Activated naive CD8-positive, alpha-beta T cell treated with anti-CD3 and anti-CD28 coated beads, Interleukin-2, amount 10 ng/mL, durations not matched to agents 7 days and 5 days (primary cell): ENCODE results near the gene OR10V1. TPM values are rescaled to one million over a fixed set of nuclear protein-coding genes. Genes with fewer than 3 reads are reported as not detected.
"Not testable (repeated sequence)": the region's sequence is repeated elsewhere in the genome, so short reads cannot be mapped to it uniquely, and the experiment has no call there.

Experiments used
- ATAC-seq: fragments of 150-1000 bp; cut with Tn5 transposase; one replicate; pipeline ENCODE4 v1.10.0; 2021; ENCODE audit warnings: low read depth, moderate library complexity
- POLR2A ChIA-PET: fragments of 350-600 bp; sonication (Branson Sonifier 250); formaldehyde crosslinking; loops from one replicate; lab custom pipeline; 2021; ENCODE audit warnings: antibody characterized with exemption; lab: Charles Lee
- DNase-seq: peaks from one replicate; pipeline ENCODE4 v3.0.0; 2021
- H3K27ac Mint-ChIP-seq: one replicate; pipeline ENCODE4 v1.8.0; 2022; ENCODE audit warnings: mild to moderate bottlenecking, mixed read lengths
- H3K27me3 Mint-ChIP-seq: one replicate; pipeline ENCODE4 v1.8.0; 2022; ENCODE audit warnings: mild to moderate bottlenecking, moderate library complexity, mixed read lengths
- H3K36me3 Mint-ChIP-seq: one replicate; pipeline ENCODE4 v1.8.0; 2021; ENCODE audit warnings: mild to moderate bottlenecking, mixed read lengths
- H3K4me1 Mint-ChIP-seq: one replicate; pipeline ENCODE4 v1.8.0; 2021; ENCODE audit warnings: mixed read lengths
- H3K4me3 Mint-ChIP-seq: one replicate; pipeline ENCODE4 v1.8.0; 2022; ENCODE audit warnings: mild to moderate bottlenecking, moderate library complexity, mixed read lengths
- H3K9me3 Mint-ChIP-seq: one replicate; pipeline ENCODE4 v1.8.0; 2021; ENCODE audit warnings: mixed read lengths
- total RNA-seq, 2 experiments: library from RNA; stranded (reverse); gene quantifications; one replicate each; pipeline ENCODE4 v1.2.3, GENCODE V29; 2021

The OR10V1 gene
- total RNA-seq, 2 experiments from 2014 or later, result not detected

DNA sequence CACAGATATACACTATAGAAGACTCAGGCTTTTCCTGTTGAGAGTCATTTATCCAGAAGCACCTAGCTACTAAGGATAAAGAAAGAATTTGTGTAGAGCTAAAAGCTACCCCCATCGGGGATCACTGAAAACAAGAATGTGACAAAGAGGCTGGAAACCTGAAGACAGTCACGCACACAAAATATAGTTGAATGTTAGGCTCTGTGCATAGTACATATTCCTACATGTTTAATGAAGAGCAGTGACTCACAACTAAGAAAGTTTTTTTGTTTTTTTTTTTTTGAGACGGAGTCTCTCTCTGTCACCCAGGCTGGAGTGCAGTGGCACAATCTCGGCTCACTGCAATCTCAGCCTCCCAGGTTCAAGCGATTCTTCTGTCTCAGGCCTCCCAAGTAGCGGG is 8.4 kb downstream of the OR10V1 start:
- DNase-seq (no peak), ATAC-seq (no peak)
- Mint-ChIP-seq H3K9me3 (peaks cover 2% of the 10 kb centered on the region), H3K27ac (no peak overlapping the region), H3K27me3 (peaks cover 14% of the 10 kb centered on the region), H3K36me3 (no peaks in the 10 kb centered on the region), H3K4me3 (no peak overlapping the region), H3K4me1 (no peaks in the 10 kb centered on the region)
- POLR2A ChIA-PET, result no interaction called here

DNA sequence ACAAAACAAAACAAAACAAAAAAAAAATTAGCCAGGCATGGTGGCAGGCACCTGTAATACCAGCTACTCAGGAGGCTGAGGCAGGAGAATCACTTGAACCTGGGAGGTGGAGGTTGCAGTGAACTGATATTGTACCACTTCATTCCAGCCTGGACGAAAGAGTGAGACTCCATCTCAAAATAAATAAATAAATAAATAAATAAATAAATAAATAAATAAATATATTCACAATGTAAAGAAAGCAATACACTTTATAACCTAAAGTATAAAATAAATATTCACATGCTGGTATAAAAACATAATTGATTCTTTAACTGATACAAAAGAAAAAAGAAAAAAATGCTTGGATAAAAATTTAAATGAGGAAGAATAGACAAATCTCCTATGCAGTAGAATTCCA is 10.1 kb downstream of the OR10V1 start:
- POLR2A ChIA-PET, H3K9me3 Mint-ChIP-seq, H3K4me1 Mint-ChIP-seq, DNase-seq, H3K27me3 Mint-ChIP-seq, ATAC-seq, H3K36me3 Mint-ChIP-seq, H3K4me3 Mint-ChIP-seq, H3K27ac Mint-ChIP-seq: not testable (repeated sequence)

- H3K4me1 Mint-ChIP-seq, H3K4me3 Mint-ChIP-seq, H3K9me3 Mint-ChIP-seq, H3K36me3 Mint-ChIP-seq, DNase-seq, ATAC-seq, H3K27ac Mint-ChIP-seq, POLR2A ChIA-PET: not testable (repeated sequence)
- H3K27me3 Mint-ChIP-seq, result peaks cover 23% of the 10 kb centered on the region
These were observed 13.5 kb downstream of the OR10V1 start for GRCh38 chr11:59700157-59700556.

DNA sequence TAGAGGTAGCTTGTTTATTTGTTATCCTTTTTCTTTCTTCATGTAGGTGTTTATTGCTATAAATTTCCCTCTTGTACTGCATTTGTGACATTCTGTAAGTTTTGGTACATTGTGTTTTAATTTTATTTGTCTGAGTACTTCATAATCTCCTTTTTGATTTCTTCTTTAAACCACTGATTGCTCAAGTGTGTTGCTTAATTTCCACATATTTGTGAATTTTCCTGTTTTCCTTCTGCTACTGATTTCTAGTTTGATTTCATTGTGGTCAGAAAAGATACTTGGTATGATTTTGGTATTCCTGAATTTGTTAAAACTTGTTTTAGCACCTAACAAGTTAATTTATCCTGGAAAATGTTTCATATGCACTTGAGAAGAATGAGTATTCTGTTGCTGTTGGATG is 15.1 kb downstream of the OR10V1 start:
- Mint-ChIP-seq H3K36me3 (no peaks in the 10 kb centered on the region), H3K4me3 (no peak overlapping the region), H3K27ac (no peak overlapping the region), H3K27me3 (peaks cover 37% of the 10 kb centered on the region), H3K9me3 (peaks cover 2% of the 10 kb centered on the region), H3K4me1 (no peaks in the 10 kb centered on the region)
- DNase-seq (no peak), ATAC-seq (no peak)
- POLR2A ChIA-PET, result no interaction called here

GRCh38 chr11:59692915-59693314 is 20.7 kb downstream of the OR10V1 start:
- no peak for ATAC-seq

DNA sequence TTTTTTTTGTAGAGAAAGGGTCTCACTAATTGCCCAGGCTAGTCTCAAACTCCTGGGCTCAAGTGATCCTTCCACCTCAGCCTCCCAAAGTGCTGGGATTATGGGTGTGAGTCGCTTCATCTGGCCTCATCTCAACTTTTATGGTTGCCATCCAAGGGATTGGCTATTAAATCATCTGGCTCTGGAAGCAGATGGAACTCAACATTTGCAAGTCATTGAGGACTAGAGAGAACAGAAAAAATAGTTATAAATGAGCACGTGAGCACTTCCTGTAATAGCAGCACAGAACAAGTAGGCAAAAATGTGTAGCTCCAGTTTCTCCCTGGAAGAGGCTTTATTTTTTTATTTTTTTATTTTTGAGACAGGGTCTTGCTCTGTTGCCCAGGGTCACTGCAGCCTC is 22.5 kb downstream of the OR10V1 start:
- DNase-seq (no peak), ATAC-seq (no peak)
- Mint-ChIP-seq H3K9me3 (peaks cover 4% of the 10 kb centered on the region), H3K4me3 (no peak overlapping the region), H3K36me3 (no peaks in the 10 kb centered on the region), H3K4me1 (peaks cover 3% of the 10 kb centered on the region), H3K27me3 (peaks cover 39% of the 10 kb centered on the region), H3K27ac (no peak overlapping the region)
- POLR2A ChIA-PET, result no interaction called here

More at GRCh38 chr11:59692915-59693314, 20.7 kb downstream of the OR10V1 start:
- Mint-ChIP-seq H3K27me3 (peaks cover 41% of the 10 kb centered on the region), H3K4me1 (peaks cover 3% of the 10 kb centered on the region), H3K4me3 (no peak overlapping the region), H3K36me3 (no peaks in the 10 kb centered on the region), H3K9me3 (peaks cover 4% of the 10 kb centered on the region), H3K27ac (no peak overlapping the region)
- POLR2A ChIA-PET, result no interaction called here
- no peak for DNase-seq

DNA sequence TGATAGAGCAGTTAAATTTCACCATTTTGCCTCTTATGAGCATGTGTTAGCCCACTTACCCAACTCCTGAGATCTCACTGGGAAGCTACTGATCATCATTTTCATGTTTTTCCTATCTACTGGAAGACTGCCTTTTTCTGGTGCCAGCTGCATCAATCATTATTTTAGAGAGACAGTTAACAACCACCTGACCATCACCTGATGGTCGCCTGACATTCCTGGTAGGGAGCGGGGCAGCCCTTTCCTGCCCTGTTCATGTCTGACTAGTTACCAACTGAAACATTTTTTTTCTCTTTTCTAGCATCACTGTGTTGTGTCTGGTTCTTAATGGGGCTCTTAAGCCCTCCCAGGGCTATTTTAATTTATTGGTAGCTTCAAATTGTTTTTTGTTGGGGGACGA is 24.6 kb downstream of the OR10V1 start:
- POLR2A ChIA-PET, result no interaction called here
- ATAC-seq (no peak), DNase-seq (no peak)
- H3K27ac Mint-ChIP-seq, result no peak overlapping the region
- H3K36me3 Mint-ChIP-seq, result no peaks in the 10 kb centered on the region
- peaks cover 3% of the 10 kb centered on the region for H3K4me1 Mint-ChIP-seq
- H3K27me3 Mint-ChIP-seq, result peaks cover 39% of the 10 kb centered on the region
- peaks cover 4% of the 10 kb centered on the region for H3K9me3 Mint-ChIP-seq
- H3K4me3 Mint-ChIP-seq, result no peak overlapping the region

- H3K4me1 Mint-ChIP-seq, H3K27ac Mint-ChIP-seq, H3K9me3 Mint-ChIP-seq, DNase-seq, H3K36me3 Mint-ChIP-seq, H3K4me3 Mint-ChIP-seq, ATAC-seq: not testable (repeated sequence)
- POLR2A ChIA-PET, result interaction anchor here (0.6 kb wide), 1 partner anchor 12 kb away, joined by 3 read pairs; no protein-coding TSS in a partner anchor
- peaks cover 26% of the 10 kb centered on the region for H3K27me3 Mint-ChIP-seq
These were observed 32.4 kb downstream of the OR10V1 start for GRCh38 chr11:59681260-59681725.

GRCh38 chr11:59680287-59681154 is 33.1 kb downstream of the OR10V1 start:
- DNase-seq (peak; percentile 49), ATAC-seq (peak; percentile 97)
- H3K9me3 Mint-ChIP-seq, result no peaks in the 10 kb centered on the region
- H3K27me3 Mint-ChIP-seq, result peaks cover 23% of the 10 kb centered on the region
- no peak overlapping the region for H3K27ac Mint-ChIP-seq
- no peak overlapping the region for H3K4me3 Mint-ChIP-seq
- POLR2A ChIA-PET, result no interaction called here
- H3K36me3 Mint-ChIP-seq, result no peaks in the 10 kb centered on the region
- H3K4me1 Mint-ChIP-seq, result peaks cover 2% of the 10 kb centered on the region

DNA sequence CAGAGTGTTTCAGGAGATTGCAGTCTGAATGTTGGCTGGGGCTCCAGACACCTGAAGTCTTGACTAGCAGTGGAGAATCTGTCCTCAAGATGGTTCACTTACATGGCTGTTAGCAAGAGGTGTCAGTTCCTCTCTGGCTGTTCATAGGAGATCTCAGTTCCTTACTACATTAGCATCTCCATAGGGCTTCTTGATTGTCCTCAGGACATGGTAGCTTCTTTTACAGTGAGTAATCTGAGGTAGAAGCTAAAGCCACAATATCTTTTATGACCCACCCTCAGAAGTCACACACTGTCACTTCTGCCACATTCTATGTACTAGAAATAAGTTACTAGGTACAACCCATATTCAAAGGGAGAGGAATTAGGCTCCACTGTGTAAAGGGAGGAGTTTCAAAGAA is 34.3 kb downstream of the OR10V1 start:
- POLR2A ChIA-PET, result no interaction called here
- DNase-seq, result no peak
- ATAC-seq, result no peak
- H3K9me3 Mint-ChIP-seq, result no peaks in the 10 kb centered on the region
- peaks cover 2% of the 10 kb centered on the region for H3K4me1 Mint-ChIP-seq
- no peak overlapping the region for H3K27ac Mint-ChIP-seq
- H3K27me3 Mint-ChIP-seq, result peaks cover 13% of the 10 kb centered on the region
- no peaks in the 10 kb centered on the region for H3K36me3 Mint-ChIP-seq
- H3K4me3 Mint-ChIP-seq, result no peak overlapping the region

DNA sequence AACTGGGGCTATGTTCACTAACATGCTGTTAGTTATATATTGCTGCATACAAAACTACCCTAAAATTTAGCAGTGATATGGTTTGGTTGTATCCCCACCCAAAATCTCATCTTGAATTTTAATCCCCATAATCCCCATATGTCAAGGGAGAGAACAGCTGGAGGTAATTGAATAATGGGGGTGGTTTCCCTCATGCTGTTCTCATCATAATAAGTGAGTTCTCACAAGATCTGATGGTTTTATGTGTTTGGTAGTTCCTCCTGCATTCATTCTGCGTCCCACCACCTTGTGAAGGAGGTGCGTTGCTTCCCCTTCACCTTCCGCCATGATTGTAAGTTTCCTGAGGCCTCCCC is 34.9 kb downstream of the OR10V1 start:
- H3K9me3 Mint-ChIP-seq, result no peaks in the 10 kb centered on the region
- POLR2A ChIA-PET, result no interaction called here
- DNase-seq, result no peak
- no peaks in the 10 kb centered on the region for H3K36me3 Mint-ChIP-seq
- ATAC-seq, result no peak
- H3K27ac Mint-ChIP-seq, result no peak overlapping the region
- H3K4me3 Mint-ChIP-seq, result no peak overlapping the region
- peaks cover 10% of the 10 kb centered on the region for H3K27me3 Mint-ChIP-seq
- peaks cover 2% of the 10 kb centered on the region for H3K4me1 Mint-ChIP-seq

- Mint-ChIP-seq H3K9me3 (no peaks in the 10 kb centered on the region), H3K4me1 (peaks cover 2% of the 10 kb centered on the region), H3K27ac (no peak overlapping the region), H3K36me3 (no peaks in the 10 kb centered on the region), H3K4me3 (no peak overlapping the region), H3K27me3 (peaks cover 7% of the 10 kb centered on the region)
- POLR2A ChIA-PET, result no interaction called here
- DNase-seq, result no peak
- ATAC-seq, result no peak
These were observed 35.4 kb downstream of the OR10V1 start for GRCh38 chr11:59678118-59678812.

GRCh38 chr11:59676205-59676604 is 37.4 kb downstream of the OR10V1 start:
- Mint-ChIP-seq H3K27ac (no peak overlapping the region), H3K4me3 (no peak overlapping the region), H3K27me3 (peaks cover 6% of the 10 kb centered on the region), H3K9me3 (no peaks in the 10 kb centered on the region), H3K36me3 (no peaks in the 10 kb centered on the region), H3K4me1 (peaks cover 2% of the 10 kb centered on the region)
- POLR2A ChIA-PET, result no interaction called here
- DNase-seq (no peak), ATAC-seq (no peak)

DNA sequence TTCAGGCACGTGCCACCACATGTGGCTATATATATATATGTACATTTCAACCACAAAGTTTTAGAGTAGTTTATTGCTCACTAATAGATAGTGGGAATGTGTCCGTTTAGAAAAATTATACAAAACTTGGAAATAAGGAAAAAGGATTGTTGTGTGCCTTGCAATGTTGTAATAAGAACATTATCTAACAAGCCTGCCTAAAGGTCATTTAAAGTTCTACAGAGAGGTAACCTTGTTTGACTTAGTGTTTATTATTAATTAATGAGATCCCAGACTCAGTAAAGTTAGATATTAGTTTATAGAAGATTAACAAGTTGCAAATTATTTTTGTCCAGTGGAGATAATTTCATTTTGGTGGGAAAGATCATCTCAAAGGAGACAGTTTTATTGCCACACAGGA is 39.4 kb downstream of the OR10V1 start:
- H3K27me3 Mint-ChIP-seq, result peaks cover 6% of the 10 kb centered on the region
- peaks cover 7% of the 10 kb centered on the region for H3K4me1 Mint-ChIP-seq
- no peaks in the 10 kb centered on the region for H3K9me3 Mint-ChIP-seq
- no peak overlapping the region for H3K4me3 Mint-ChIP-seq
- POLR2A ChIA-PET, result no interaction called here
- DNase-seq (no peak), ATAC-seq (no peak)
- H3K36me3 Mint-ChIP-seq, result no peaks in the 10 kb centered on the region
- H3K27ac Mint-ChIP-seq, result no peak overlapping the region
